Activated T-cell treated with anti-CD3 and anti-CD28 coated beads for 1 hour (primary cell): ENCODE results near the gene FGR.
A peak's percentile ranks its signal among the peaks of the same experiment; 100 is the strongest.
"Not testable (repeated sequence)": the region's sequence is repeated elsewhere in the genome, so short reads cannot be mapped to it uniquely, and the experiment has no call there.

Experiments
- DNase-seq: peaks from one replicate; pipeline ENCODE4 v3.0.0-alpha.2; 2020; ENCODE audit warnings: low read depth

The FGR gene

GRCh38 chr1:27634985-27635367, at the start of gene FGR:
Gene FGR (minus strand): TSS chr1:27635185. CDS start chr1:27623916, 11,269 bp downstream.
- no peak for DNase-seq

GRCh38 chr1:27684176-27684575, 49.2 kb upstream of the FGR start:
- DNase-seq = no peak

DNA sequence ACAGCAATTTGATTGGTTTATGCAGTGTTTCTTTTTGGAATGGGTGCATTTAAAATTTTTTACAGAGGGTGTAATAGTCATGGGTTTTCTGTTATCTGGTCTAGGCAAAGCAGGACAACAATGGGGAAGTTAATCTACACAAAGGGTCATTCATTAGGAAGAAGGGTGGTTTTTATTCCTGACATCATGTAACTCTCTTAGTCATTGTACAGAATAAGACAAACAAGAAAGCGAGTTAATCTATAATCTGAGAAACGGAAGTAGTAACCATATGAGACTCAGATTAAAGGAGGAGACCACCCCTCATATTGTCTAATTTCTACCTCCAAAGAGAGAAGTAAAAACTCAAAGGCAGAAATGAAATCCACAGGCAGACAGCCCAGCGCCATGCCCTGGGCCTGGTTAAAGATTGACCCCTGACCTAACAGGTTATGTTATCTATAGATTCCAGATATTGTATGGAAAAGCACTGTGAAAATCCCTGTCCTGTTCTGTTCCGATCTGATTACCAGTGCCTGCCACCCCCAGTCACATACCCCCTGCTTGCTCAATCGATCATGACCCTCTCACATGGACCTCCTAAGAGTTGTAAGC, 47.5 kb upstream of the FGR start:
- DNase-seq = no peak

DNA sequence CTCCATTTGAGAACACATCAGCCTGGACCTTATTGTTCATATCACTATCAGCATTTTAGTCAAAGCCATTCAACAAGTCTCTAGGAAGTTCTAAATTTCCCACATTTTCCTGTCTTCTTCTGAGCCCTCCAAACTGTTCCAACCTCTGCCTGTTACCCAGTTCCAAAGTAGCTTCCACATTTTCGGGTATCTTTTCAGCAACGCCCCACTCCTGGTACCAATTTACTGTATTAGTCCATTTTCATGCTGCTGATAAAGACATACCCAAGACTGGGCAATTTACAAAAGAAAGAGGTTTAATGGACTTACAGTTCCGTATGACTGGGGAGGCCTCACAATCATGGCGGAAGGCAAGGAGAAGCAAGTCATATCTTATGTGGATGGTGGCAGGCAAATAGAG, 46.6 kb upstream of the FGR start:
- DNase-seq = not testable (repeated sequence)

DNA sequence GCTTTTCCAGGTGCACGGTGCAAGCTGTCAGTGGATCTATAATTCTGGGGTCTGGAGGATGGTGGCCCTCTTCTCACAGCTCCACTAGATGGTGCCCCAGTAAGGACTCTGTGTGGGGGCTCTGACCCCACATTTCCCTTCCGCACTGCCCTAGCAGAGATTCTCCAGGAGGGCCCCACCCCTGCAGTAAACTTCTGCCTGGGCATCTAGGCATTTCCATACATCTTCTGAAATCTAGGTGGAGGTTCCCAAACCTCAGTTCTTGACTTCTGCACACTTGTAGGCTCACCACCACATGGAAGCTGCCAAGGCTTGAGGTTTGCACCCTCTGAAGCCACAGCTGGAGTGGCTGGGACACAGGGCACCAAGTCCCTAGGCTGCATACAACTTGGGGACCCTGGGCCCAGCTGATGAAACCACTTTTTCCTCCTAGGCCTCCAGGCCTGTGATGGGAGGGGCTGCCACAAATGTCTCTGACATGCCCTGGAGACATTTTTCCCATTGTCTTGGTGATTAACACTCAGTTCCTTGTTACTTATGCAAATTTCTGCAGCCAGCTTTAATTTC, 45.3 kb upstream of the FGR start:
- DNase-seq = not testable (repeated sequence)

DNA sequence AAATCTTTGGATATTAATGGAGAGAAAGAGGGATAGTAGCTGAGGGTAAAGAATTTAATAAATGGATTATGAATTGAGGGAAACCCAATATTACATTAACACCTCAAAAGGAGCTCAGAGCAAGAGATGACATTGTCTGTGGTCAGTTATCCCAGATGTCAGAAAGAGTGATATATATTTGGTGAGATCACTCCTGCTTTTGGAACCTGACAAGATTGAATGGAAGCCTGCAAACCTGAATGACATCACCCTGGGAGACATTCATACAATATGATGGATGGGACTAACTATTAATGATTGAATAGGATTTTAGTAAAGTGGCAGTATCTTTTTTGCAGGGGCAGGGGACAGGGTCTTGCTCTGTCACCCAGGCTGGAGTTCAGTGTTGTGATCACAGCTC, 43.8 kb upstream of the FGR start:
- DNase-seq = no peak

GRCh38 chr1:27676410-27676809, 41.4 kb upstream of the FGR start:
- DNase-seq = no peak

DNA sequence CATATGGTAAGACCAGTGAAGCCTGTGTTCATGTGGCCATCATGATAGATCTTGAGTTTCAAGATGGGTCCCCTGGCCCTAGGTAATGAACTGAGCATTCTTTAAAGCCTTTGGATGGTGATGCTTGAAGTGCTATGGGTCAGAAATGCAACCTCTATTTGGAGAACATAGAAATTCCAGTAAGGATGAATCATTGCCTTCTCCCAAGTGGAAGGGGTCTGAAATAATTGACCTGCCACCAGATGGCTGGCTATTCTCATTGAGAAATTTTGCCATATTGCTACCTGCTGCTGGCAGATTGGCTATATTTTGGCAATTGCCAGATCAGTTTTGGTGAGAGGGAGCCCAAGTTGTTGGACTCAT, 37.7 kb upstream of the FGR start:
- DNase-seq = no peak

GRCh38 chr1:27671964-27672749, 37.2 kb upstream of the FGR start, which contains the start of gene IFI6:
Gene IFI6 (minus strand): TSS chr1:27672192. CDS start chr1:27669314, 2,878 bp downstream.
- DNase-seq = peak; percentile 53

- no peak for DNase-seq
Observed at GRCh38 chr1:27669876-27670275, 34.9 kb upstream of the FGR start.

- DNase-seq = peak; percentile 89
Observed at GRCh38 chr1:27668808-27669723, 34.1 kb upstream of the FGR start.

- no peak for DNase-seq
Observed at GRCh38 chr1:27668121-27668807, 33.3 kb upstream of the FGR start.

DNA sequence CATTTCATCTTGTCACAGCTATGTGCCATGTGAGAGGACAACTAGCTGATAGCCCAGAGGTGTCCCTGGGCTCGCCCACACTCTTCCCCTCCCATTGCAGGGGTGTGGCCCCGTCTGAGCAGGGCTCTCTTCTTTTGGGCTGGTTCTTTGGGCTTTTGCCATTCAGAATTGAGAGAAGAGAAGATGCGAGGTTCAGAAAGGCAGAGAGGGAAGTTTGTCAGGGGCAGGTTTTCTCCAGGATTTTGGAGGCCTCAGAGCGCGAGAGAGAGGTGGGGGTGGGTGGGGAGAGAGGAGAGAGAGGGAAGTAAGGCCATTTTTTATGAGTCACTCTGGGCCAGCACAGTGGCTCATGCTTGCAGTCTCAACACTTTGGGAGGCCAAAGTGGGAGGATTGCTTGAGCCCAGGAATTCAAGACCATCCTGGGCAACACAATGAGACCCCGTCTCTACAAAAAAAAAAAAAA, 31.8 kb upstream of the FGR start:
- DNase-seq = no peak

DNA sequence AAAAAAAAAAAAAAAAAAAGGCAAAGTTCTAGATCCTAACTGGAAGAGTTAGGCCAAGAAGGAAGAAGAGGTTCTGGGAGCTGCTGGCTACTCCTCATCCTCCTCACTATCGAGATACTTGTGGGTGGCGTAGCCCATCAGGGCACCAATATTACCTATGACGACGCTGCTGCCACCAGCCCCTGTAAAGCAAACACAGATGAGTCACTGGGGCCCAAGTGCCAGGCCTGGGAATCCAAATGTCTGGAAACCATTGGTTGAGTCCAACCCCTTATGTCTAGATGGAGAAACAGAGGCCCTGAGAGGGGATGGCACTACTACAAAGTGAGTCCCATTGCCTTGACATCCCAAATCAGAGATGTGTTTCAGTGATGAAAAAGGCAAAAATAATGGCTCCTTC, 31.3 kb upstream of the FGR start:
- no peak for DNase-seq

- DNase-seq = no peak
Observed at GRCh38 chr1:27665016-27665651, 30.1 kb upstream of the FGR start.

DNA sequence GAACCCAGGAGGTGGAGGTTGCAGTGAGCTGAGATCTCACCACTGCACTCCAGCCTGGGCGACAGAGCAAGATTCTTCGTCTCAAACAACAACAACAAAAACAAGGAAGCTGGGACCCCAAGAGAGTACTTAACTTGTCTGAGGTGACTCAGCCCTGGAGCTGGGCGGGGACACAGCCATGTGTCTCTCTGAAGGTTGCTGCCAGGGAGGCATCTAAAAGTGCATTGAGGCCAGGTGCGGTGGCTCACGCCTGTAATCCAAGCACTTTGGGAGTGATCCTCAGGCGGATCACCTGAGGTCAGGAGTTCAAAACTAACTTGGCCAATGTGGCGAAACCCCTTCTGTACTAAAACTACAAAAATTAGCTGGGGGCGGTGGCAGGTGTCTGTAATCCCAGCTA, 29.3 kb upstream of the FGR start:
- no peak for DNase-seq

DNA sequence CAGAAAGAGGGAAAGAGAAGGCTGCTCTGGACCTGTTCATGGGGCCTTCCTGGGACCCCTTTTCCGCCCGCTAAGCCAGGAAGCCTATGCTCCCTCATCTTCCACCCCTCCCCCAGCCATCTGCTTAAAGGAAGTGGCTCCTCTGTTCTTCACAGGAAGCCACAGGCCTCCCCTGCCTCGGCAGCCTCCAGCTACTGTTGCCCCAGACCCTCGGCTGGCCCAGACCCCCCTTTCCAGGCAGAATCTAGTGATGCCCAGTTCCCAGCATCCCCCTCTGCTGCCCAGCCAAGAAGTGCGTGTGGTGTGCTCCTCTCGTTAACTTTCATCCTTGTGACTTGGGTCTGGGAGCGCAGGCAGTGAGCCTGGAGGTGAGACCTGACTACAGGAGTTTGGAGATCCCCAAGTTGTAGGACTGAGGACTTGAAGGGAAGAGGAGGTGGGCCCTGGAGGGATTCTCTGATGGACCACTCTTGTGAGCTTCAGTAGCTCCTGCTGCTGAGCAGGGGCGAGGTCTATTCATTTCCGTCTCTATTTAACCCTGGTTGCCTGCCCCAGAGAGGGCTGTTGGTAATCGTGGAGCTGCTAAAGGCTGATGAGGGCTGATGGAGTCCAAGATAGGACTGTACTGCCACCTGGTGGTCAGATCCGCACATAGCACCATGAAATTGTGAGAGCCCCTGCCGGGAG, 27.9 kb upstream of the FGR start:
- peak; percentile 92 for DNase-seq

GRCh38 chr1:27662261-27662660, 27.3 kb upstream of the FGR start:
- no peak for DNase-seq

GRCh38 chr1:27661412-27662075, 26.6 kb upstream of the FGR start:
- DNase-seq = no peak

GRCh38 chr1:27660300-27660835, 25.4 kb upstream of the FGR start:
- DNase-seq = no peak
